ENCODE data around the gene CNTN3.

Gene CNTN3

DNA sequence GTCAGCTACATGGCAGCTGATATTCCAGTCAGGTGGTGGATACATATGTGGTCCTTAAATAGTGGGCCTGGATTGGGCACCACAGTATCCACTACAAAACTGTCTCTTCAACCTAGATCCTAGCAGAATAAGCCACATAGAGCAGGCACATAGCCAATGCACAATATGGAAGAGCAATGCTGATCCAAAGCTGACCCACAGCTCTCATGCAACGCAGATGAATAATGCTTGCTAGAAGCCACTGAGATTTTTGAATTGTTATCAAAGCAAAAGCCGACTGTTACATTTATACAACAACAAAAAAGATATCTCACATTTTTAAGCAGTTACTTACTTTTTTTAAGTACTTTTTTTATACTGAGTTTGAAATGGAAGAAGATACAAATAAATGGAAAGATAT, 11.2 kb downstream of the CNTN3 start (continued):
- TF ChIP-seq, protein P1, sequence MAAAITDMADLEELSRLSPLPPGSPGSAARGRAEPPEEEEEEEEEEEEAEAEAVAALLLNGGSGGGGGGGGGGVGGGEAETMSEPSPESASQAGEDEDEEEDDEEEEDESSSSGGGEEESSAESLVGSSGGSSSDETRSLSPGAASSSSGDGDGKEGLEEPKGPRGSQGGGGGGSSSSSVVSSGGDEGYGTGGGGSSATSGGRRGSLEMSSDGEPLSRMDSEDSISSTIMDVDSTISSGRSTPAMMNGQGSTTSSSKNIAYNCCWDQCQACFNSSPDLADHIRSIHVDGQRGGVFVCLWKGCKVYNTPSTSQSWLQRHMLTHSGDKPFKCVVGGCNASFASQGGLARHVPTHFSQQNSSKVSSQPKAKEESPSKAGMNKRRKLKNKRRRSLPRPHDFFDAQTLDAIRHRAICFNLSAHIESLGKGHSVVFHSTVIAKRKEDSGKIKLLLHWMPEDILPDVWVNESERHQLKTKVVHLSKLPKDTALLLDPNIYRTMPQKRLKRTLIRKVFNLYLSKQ (tag by site-specific recombination; IDR thresholded peaks at IDR 0.05; ENCODE audit: borderline replicate concordance), result no peak
- TF ChIP-seq, protein P2, sequence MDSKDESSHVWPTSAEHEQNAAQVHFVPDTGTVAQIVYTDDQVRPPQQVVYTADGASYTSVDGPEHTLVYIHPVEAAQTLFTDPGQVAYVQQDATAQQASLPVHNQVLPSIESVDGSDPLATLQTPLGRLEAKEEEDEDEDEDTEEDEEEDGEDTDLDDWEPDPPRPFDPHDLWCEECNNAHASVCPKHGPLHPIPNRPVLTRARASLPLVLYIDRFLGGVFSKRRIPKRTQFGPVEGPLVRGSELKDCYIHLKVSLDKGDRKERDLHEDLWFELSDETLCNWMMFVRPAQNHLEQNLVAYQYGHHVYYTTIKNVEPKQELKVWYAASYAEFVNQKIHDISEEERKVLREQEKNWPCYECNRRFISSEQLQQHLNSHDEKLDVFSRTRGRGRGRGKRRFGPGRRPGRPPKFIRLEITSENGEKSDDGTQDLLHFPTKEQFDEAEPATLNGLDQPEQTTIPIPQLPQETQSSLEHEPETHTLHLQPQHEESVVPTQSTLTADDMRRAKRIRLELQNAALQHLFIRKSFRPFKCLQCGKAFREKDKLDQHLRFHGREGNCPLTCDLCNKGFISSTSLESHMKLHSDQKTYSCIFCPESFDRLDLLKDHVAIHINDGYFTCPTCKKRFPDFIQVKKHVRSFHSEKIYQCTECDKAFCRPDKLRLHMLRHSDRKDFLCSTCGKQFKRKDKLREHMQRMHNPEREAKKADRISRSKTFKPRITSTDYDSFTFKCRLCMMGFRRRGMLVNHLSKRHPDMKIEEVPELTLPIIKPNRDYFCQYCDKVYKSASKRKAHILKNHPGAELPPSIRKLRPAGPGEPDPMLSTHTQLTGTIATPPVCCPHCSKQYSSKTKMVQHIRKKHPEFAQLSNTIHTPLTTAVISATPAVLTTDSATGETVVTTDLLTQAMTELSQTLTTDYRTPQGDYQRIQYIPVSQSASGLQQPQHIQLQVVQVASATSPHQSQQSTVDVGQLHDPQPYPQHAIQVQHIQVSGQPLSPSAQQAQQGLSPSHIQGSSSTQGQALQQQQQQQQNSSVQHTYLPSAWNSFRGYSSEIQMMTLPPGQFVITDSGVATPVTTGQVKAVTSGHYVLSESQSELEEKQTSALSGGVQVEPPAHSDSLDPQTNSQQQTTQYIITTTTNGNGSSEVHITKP (tag by site-specific recombination; IDR thresholded peaks at IDR 0.05), result no peak
- TF ChIP-seq, protein P3, sequence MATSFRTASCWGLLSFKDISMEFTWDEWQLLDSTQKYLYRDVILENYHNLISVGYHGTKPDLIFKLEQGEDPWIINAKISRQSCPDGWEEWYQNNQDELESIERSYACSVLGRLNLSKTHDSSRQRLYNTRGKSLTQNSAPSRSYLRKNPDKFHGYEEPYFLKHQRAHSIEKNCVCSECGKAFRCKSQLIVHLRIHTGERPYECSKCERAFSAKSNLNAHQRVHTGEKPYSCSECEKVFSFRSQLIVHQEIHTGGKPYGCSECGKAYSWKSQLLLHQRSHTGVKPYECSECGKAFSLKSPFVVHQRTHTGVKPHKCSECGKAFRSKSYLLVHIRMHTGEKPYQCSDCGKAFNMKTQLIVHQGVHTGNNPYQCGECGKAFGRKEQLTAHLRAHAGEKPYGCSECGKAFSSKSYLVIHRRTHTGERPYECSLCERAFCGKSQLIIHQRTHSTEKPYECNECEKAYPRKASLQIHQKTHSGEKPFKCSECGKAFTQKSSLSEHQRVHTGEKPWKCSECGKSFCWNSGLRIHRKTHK (tag by site-specific recombination; IDR thresholded peaks at IDR 0.05), result no peak
- no peak for TF ChIP-seq ZNF10 (tag by site-specific recombination; IDR thresholded peaks at IDR 0.05)

DNA sequence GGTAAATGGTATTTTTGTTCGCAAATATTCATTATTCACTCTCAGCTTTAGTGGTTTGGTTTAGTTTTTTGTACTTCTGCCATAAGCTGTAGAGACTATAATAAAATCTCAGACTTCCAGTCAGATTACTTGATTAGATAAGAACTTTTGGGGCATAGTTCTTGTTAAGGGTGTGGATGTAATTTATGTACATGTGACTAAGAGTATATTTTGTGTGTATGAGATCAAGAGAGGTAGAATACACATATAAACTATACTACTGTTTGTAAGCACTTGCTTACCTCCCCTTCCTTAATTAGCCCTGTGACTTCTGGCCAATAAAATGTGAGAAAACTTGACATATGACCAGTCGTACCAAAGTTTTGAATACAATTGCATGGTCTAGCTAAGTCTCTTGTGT, 12.0 kb downstream of the CNTN3 start:
- no peak for TF ChIP-seq ZNF169 (tag by site-specific recombination; IDR thresholded peaks at IDR 0.05)
- no peak for TF ChIP-seq YY2 (tag by site-specific recombination; IDR thresholded peaks at IDR 0.05)
- TF ChIP-seq RBAK (tag by site-specific recombination; IDR thresholded peaks at IDR 0.05), result no peak
- ChIA-PET POLR2A (no interaction called here), CTCF (interaction anchor here (0.6 kb wide), 1 partner anchor 1430 kb away, joined by 3 read pairs; no protein-coding TSS in a partner anchor)

DNA sequence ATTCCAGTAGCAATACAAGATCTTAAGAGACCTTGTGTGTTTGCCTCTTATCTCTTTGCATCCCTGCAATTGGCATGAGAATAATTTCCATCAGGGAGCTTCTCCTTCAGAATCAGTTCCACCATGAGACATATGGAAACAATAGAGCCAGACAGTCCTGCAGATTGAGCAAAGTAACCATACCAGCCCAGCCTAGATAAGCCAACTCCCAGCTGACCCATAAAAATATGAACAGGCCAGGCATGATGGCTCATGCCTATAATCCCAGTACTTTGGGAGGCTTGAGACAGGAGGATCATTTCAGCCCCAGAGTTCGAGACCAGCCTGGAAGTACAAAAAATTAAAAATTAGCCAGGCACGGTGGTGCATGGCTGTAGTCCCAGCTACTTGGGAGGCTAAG, 12.7 kb downstream of the CNTN3 start:
- Histone ChIP-seq H3K9me3 (ENCODE audit: control insufficient read depth, insufficient read depth, low read depth, low read length) (no peaks in the 10 kb centered on the region), H3K27ac (ENCODE audit: extremely low read depth, low read depth, low read length) (no peak overlapping the region), H3K4me1 (ENCODE audit: control insufficient read depth, insufficient read depth, low read length) (no peaks in the 10 kb centered on the region), H3K36me3 (ENCODE audit: control insufficient read depth in 2 of 2, insufficient read depth in 1 of 2, low read length in 2 of 2) (no peaks in the 10 kb centered on the region), H3K4me3 (ENCODE audit: low read depth, low read length) (no peak overlapping the region)
- no peak for TF ChIP-seq YY1 (tag by site-specific recombination; IDR thresholded peaks at IDR 0.05)
- TF ChIP-seq ZNF10 (tag by site-specific recombination; IDR thresholded peaks at IDR 0.05), result no peak
- no peak for TF ChIP-seq ZFP37 (tag by site-specific recombination; IDR thresholded peaks at IDR 0.05)
- no peak for TF ChIP-seq ZSCAN23 (tag by site-specific recombination; IDR thresholded peaks at IDR 0.05)
- TF ChIP-seq ZNF214 (tag by site-specific recombination; IDR thresholded peaks at IDR 0.05; ENCODE audit: borderline replicate concordance), result no peak
- no peak for TF ChIP-seq MYNN (tag by site-specific recombination; IDR thresholded peaks at IDR 0.05; ENCODE audit: borderline replicate concordance)
- no peak for TF ChIP-seq ZNF76 (tag by site-specific recombination; IDR thresholded peaks at IDR 0.05; ENCODE audit: borderline replicate concordance, low read depth)
- TF ChIP-seq ZNF335 (tag by site-specific recombination; conservative IDR thresholded peaks at IDR 0.05), result no peak
- ChIA-PET CTCF (no interaction called here), POLR2A (no interaction called here)

More for the DNA sequence above, 12.0 kb downstream of the CNTN3 start:
- Histone ChIP-seq H3K36me3 (ENCODE audit: control insufficient read depth in 2 of 2, insufficient read depth in 1 of 2, low read length in 2 of 2) (no peaks in the 10 kb centered on the region), H3K9me3 (ENCODE audit: control insufficient read depth, insufficient read depth, low read depth, low read length) (no peaks in the 10 kb centered on the region), H3K27ac (ENCODE audit: extremely low read depth, low read depth, low read length) (no peak overlapping the region), H3K4me3 (ENCODE audit: low read depth, low read length) (no peak overlapping the region), H3K4me1 (ENCODE audit: control insufficient read depth, insufficient read depth, low read length) (no peaks in the 10 kb centered on the region)

DNA sequence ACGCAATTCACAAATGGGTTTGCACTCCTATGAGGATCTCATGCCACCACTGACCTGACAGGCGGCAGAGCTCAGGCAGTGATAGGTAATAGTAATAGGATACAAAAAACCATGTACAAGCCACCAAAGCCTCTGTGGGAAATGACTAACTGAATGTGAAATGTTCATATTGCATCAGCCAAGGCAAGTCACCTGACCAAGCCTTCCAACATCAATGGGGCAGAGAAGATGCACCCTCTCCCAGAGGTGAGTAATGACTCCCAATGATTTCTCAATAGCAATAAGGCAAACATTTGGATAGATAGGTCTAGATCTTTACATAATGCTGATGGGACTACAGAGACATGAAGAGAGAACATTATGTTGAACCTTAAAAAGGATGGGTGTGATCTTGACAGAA, 14.9 kb downstream of the CNTN3 start:
- no peaks in the 10 kb centered on the region for H3K36me3 ChIP-seq (ENCODE audit: control insufficient read depth in 2 of 2, insufficient read depth in 1 of 2, low read length in 2 of 2)
- H3K9me3 ChIP-seq (ENCODE audit: control insufficient read depth, insufficient read depth, low read depth, low read length), result no peaks in the 10 kb centered on the region
- POLR2A ChIA-PET, result no interaction called here
- no peak overlapping the region for H3K4me3 ChIP-seq (ENCODE audit: low read depth, low read length)
- H3K4me1 ChIP-seq (ENCODE audit: control insufficient read depth, insufficient read depth, low read length), result no peaks in the 10 kb centered on the region
- TF ChIP-seq WT1 (tag by site-specific recombination; IDR thresholded peaks at IDR 0.05), result no peak
- no peak for TF ChIP-seq ZNF146 (tag by site-specific recombination; IDR thresholded peaks at IDR 0.05)
- no peak for TF ChIP-seq KLF1 (tag by site-specific recombination; IDR thresholded peaks at IDR 0.05)
- TF ChIP-seq, protein P4, sequence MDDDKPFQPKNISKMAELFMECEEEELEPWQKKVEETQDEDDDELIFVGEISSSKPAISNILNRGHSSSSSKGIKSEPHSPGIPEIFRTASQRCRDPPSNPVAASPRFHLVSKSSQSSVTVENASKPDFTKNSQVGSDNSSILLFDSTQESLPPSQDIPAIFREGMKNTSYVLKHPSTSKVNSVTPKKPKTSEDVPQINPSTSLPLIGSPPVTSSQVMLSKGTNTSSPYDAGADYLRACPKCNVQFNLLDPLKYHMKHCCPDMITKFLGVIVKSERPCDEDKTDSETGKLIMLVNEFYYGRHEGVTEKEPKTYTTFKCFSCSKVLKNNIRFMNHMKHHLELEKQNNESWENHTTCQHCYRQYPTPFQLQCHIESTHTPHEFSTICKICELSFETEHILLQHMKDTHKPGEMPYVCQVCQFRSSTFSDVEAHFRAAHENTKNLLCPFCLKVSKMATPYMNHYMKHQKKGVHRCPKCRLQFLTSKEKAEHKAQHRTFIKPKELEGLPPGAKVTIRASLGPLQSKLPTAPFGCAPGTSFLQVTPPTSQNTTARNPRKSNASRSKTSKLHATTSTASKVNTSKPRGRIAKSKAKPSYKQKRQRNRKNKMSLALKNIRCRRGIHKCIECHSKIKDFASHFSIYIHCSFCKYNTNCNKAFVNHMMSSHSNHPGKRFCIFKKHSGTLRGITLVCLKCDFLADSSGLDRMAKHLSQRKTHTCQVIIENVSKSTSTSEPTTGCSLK (tag by site-specific recombination; IDR thresholded peaks at IDR 0.05), result no peak
- no peak for TF ChIP-seq SP2 (tag by site-specific recombination; IDR thresholded peaks at IDR 0.05)
- TF ChIP-seq GFI1B (tag by site-specific recombination; IDR thresholded peaks at IDR 0.05), result no peak
- TF ChIP-seq, protein P5, sequence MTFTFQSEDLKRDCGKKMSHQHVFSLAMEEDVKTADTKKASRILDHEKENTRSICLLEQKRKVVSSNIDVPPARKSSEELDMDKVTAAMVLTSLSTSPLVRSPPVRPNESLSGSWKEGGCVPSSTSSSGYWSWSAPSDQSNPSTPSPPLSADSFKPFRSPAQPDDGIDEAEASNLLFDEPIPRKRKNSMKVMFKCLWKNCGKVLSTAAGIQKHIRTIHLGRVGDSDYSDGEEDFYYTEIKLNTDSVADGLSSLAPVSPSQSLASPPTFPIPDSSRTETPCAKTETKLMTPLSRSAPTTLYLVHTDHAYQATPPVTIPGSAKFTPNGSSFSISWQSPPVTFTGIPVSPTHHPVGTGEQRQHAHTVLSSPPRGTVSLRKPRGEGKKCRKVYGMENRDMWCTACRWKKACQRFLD (tag by site-specific recombination; IDR thresholded peaks at IDR 0.05), result no peak
- CTCF ChIA-PET, result no interaction called here
- no peak overlapping the region for H3K27ac ChIP-seq (ENCODE audit: extremely low read depth, low read depth, low read length)
